Activated CD8-positive, alpha-beta memory T cell treated with anti-CD3 and anti-CD28 coated beads, Interleukin-2, amount 50 U/mL, for 24 hours (primary cell): Measurements from ENCODE around the gene EGFLAM.

Experiments
- DNase-seq: peaks from one replicate; pipeline ENCODE4 v3.0.0-alpha.2; 2020; ENCODE audit errors: extremely low read depth

EGFLAM gene

DNA sequence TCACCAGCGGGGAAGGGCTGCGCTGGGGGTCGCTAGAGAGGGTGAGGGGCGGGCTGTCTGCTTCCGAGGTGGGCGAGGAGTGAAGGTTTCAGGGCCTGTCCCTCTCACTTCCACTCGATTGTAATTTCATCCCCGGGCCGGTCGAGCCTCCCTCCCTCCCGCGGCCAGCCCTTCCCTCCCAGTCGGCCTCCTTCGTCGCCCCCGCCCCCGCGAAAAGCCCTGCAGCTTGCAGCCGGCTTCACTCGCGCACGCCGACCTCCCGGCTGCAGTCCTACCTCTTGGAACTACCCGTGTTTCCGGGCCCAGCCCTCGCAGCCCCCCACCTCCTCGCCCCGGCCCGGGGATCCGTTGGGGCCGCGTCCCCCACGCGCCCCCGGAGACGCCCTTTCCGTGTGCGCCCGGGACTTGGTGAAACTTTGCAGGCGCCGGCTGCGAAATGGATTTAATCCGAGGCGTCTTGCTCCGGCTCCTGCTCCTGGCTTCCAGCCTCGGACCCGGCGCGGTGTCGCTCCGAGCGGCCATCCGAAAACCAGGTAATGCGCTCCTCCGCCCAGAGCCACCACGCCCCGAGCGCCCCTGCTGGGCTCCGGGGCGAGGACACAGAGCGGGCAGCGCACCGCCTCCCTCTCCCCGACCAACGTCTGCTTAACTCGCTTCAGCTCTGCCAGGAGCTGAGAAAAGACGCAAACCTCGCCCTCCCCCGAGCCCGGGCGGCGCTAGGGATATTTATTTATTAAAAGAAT is at the start of gene EGFLAM:
TSS of gene EGFLAM (plus strand) at position 241 of the 743 bp plus-strand sequence. CDS start at position 437, 196 bp downstream.
- DNase-seq, result no peak

DNA sequence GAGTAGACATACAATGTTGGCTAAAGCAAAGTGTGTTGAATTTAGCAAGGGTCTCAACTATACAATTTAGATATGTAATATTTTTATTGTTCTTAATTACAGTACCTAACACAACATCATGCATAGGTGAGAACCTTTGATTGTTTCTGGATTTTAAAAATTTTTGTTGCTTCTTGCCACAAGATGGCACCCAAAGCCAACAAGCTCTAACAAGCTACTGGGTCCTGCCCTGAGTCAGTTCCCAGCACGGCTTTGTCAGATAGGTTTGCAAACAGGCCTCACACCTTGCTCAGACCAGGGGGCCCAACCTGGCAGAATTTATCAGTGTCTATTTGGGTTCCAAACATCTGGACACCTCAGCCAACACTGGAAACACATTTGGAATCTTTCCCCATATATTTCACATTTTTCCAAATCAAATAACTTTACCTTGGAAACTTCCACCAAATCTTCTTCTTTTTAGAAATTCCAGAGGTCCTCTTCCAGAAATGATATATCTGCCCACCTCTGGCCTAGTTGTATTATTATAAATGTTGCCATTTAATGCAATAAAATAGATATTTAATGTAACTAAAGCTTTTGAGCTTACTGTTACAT is 49.5 kb upstream of the EGFLAM start:
- DNase-seq, result no peak

DNA sequence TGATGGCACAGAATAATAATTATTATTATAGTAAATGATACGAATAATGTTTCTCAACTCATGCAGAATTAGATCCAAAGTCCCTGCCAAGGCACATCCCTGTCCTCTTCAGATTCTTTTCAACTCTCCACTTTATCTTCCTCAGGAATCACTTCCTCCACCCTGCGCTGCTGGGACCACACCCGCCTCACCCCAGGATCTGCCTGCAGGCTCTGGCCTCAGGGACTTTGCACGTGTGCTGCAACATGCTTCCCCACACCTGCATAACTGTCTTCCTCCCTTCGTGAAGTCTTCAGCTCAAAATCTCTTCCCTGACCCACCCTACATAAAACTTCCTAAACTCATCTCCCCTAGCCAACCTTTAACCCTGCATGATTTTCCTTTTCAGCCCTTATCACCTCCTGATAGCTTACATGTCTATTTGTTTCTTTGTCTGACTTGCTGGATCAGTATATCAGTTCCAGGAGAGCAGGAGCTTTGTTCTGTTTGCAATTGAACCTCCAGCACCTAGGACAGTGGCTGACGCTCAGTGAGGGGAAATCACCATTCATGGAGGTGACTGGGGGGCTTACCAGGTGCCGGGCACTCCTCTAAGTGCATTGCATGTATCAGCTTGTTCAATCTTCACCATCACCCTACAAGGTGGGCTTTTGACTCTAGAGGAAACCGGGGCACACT is 47.5 kb upstream of the EGFLAM start:
- no peak for DNase-seq

DNA sequence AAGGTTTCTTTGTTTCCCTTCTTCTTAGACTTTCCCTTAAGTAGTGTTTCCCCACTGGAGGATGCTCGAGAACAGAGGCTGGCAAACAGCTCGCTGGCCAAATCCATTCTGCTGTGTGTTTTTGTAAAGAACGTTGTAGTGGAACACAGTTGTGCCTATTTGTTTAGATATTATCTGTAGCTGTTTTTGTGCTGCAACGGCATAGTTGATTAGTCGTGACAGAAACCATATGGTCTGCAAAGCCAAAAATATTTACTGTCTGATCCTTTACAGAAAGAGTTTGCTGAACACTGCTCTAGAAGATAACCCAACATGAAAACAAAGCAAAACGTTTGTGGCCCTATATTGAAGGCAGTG is 47.0 kb upstream of the EGFLAM start:
- no peak for DNase-seq

DNA sequence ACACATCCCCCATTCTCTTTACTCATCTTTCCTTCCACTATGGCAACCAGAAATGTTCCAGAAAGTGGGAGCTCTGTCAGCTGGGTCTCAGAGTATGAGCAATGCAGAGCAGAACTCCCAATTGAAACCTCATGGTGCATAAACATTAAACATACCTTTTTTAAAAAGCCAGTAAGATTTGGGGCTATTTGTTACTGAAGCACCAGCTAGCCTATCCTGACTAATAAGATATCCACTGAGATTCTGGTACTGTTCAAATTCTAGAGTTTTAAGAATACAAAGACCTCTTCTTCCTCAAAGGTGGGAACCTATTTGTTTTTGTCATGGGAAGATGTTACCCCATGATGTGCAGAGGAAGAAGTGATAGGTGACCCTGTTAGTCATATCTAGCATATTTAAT is 46.1 kb upstream of the EGFLAM start:
- no peak for DNase-seq

DNA sequence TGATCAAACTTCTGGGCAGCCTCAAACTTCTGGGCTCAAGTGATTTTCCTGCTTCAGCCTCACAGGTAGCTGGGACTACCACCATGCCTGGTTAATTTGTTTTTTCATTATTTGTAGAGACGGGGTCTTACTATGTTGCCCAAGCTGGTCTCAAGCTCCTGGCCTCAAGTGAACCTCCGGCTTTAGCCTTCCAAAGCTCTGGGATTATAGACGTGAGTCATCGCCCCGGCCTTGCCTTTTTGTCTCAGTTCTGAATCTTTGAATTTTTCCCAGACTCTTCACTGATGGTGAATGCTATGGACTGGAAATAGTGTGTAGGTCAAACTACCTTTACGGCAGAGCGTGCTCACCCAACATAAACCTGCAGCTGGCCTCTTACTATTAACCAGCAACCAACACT is 32.3 kb upstream of the EGFLAM start:
- no peak for DNase-seq

DNA sequence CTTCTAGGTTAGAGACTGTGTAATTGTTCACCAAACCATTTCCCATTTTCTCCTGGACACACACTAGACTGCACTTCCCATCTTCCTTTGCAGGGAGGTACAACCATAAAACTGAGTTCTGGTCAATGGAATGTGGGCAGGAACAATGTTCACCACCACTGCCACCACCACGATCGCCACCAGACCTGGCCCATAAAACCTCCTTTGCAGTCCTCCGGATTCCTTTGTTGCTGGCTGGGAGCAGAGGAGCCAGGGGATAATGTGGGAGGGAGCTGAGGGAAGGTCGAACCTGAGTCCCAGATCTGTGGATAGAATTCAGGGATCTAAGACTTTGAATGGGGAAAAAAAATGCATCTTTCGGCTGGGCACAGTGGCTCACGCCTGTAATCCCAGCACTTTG is 29.4 kb upstream of the EGFLAM start:
- no peak for DNase-seq

DNA sequence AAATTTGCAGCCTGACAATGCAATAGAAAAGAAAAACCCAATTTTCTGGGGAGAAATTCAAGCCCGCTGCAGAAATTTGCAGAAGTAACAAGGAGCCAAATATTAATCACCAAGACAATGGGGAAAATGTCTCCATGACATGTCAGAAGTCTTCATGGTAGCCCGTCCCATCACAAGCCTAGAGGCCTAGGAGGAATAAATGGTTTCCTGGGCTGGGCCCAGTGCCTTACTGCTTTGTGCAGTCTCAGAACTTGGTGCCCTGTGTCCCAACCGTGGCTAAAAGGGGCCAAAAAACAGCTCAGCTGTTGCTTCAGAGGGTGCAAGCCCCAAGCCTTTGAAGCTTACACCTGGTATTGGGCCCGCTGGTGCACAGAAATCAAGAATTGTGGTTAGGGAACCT is 23.6 kb upstream of the EGFLAM start:
- DNase-seq, result no peak

DNA sequence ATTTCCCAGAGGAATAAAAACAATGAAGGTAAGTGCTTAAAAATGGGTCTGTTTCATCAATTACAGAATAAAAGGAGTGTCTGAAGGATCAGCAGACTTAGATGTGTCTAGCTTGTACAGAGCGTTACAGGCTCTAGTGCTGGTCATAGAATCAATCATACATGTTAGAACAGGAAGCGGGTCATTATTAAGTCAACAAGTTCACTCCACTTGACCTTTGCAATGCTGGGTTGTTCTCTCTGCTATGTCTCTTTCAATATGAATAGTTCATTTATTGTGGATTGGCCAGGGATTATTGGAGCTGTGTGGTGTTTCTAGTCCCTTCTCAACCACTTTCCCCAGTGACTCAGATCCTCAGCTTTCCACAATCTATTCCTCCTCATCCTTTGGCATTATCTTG is 20.7 kb upstream of the EGFLAM start:
- DNase-seq, result no peak

DNA sequence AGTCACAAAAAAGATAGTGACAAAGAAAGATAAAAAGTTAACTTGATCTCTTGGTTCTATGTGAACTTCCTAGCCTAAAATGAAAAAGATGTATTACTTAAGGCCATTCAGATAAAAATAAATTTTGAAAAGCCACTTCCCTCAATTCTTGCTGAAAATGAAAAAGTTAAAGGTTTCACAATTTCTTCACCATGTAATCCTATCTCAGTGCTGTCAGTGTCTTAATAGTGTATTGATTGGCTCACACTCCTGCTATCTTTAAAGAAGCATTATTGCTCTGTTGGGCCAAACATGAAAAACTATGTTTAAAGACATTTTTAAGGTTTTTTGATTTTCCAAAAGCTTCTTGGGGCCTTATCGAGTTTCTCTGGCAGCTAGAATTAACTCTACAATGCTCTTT is 18.1 kb upstream of the EGFLAM start:
- no peak for DNase-seq

DNA sequence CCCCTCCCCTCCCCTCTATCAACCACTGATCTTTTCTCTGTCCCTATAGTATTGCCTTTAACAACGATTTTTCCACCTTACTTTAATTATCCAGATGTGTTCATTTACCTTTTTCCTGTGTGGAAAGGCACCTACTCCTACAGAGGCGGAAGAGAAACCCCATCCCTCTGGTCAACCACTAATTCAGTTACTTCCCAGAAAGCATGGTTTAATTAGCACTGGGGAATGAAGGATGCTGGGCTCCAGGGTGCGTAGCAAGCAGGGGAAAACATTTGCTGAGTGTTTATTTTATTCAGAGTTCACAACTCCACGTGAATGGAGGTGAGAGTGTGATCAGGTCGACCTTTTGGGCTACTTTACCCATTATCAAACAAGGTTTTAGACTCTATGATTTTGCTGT is 16.7 kb upstream of the EGFLAM start:
- DNase-seq, result no peak

DNA sequence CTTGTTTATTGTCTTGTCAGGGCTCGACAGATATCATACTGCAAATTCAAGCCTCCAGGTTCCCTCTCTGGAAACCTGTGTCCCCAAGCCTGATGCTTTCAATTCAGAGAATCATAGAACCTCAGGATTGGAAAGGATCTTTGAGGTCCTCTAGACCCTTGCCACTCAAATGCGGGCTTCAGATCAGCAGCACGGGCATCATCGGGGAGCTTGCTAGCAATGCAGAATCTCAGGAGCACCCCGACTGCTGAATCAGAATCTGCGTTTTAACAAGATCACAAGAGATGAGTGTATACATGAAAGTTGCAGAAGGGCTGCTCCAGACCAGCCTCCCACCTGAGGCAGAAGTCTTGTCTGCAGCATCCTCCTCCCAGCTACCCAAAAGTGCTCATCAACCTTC is 13.1 kb upstream of the EGFLAM start:
- DNase-seq, result no peak

DNA sequence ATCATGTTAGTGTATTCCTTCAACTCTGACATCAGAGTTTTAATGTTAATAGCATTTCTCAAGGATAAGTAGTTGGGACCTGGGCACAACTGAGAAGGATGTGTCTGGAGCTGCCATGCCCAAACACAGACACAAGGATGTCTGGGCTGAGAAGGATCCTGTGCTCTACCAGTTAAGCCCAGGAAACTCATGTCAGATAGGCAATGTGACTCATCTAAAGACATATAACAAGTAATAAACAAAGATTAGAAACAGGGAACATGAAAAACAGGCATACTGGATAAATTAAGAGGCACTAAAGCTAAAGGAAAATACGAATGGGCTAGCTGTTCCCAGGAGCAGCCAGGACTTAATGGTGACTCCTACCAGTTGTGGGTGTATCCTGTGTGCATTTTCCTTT is 9.1 kb upstream of the EGFLAM start:
- DNase-seq, result no peak

DNA sequence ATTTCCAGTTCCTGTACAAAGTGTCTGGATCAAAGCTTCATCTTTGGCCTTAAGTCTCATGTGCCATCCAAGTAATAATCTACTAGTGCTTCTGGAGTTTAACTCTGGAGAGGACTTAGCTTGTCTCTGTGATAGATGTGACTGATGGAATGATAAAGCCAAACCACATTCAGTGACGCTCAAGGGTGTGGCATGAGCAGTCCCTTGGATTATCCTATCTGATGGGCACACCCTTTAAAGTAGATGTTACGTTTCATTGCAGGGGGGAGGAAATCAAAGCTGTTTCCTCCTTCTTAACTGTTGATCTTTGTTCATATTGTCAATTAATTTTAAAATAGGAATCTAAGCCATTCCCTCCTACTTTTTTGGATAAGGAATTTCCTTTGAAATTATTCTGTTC is 8.5 kb upstream of the EGFLAM start:
- DNase-seq, result no peak

DNA sequence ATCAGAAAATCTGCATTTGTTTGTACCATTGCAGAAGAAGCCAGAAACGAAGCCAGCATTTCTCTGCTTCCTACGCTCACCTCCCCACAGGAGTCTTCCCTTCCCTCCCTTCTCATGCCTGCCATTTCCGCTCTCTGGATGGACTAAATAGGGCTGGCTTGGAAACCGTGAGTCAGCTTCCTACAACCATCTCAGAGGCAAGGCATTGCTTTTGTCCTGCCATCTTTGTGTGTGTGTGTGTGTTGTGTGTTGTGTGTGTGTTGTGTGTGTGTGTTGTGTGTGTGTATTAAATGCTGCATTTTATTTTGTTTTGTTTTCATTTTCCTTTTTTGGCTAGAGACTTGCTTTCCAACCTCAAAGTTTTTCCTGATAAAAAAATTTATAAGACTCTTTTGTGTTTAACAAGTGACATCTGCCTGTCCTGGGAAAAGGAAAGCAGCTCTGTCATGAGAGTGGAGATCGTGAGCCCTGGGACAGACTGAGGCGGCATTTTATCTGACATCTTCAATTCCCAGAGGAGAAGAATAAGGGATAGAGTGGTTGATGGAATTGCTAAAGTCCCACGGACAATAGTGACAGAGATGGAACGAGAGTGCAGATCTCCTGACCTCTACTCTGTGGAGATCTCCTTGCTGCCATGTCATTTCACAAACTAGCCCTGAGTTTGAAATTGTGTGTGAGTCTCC is 7.5 kb upstream of the EGFLAM start:
- no peak for DNase-seq

DNA sequence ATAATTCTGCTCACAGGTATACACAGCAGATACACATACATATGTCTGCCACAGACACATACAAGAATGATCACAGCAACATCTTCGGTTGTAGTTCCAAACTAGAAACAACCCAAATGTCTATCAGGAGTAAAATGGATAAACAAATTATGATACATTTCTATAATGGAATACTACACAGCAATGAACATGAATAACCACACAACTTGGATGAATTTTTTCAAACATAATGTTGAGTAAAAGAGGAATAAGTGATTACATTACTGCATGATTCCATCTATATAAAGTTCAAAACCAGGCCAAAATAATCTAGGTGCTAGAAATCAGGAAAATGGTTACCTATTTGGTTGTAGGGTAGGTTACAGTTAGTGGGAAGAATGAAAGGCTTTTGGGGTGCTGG is 4.6 kb upstream of the EGFLAM start:
- no peak for DNase-seq

DNA sequence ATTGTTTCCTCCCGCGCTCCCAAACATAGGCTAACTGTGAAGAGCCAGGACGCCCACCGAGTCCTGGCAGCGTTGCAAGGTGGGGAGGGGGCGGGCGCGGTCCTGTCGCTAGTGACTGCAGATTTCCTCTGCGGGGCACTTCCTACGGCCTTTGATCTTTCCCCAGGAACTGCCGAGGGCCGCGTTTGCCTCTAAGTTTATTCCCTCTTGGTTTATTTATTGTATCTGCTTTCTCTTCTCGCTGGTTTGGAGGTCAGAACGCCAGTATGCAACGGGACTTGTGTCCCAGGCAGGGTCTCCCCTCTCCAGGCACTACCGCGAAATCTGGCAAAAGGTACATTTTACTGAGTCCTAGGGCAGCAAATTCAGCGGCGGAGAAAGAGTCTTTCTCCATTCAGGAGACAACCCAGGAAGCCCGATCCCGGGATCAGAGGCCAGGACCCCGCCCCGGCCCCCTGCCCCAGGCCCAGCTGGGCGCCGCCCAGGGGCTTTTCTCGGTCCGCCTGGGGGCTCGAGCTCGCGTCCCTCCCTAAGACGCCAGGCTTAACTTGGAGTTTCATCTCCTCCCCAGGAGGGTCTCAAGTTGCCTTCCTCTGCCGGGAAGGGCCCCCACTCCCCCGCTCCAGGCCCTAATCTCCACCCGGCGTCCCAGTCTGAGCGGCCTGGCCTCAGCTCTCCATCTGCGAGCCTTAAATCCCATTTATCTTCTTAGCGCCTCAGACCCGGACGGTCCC is 884 bp upstream of the EGFLAM start:
- no peak for DNase-seq

DNA sequence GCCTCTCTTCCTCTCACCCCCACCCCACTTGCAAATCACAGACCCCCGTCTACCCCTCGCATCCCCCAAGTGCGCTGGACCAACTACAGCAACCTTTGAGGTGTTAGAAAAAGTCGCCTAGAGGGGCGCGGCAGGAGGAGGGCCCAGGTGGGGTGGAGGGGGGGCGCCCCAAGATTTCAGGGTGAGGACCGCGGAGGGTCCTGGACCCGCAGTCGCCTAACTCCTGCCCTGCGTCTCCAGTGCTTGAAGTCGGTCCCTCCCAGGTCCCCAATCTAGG is 379 bp upstream of the EGFLAM start:
- DNase-seq, result no peak

DNA sequence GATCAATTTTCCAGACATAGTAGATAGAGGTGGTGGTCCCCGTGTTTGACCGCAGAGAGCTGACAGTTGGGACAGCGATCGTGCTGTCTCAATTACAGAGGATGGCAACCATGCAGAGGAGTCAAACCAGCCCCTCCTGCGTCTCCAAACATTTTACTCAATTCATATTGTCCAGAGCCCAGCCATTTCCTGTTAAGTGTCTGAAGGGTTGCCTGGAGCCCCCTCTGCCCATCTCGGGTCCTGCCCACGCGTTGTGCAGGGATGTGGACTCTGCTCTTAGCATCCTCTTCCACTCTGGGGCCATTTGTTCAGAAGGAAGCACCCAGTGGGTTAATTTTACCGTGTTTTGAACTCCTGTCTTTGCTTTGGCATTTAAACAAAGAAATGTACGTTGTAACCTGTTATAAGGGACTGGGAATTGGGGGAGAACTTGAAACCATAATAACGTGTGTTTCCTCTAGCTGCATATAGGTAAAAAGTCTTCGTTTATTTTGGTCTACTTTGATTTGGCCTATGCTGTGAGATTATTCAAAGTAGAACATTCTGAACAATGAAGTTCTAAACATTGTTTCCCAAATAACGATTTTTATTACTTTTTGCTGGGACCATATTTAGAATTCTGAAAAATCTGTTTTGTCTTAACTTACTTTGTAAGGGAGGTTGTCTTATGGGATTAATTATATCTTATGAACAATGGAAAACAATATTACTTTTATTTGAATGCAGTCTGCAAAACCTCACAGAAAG is 876 bp downstream of the EGFLAM start:
- no peak for DNase-seq

DNA sequence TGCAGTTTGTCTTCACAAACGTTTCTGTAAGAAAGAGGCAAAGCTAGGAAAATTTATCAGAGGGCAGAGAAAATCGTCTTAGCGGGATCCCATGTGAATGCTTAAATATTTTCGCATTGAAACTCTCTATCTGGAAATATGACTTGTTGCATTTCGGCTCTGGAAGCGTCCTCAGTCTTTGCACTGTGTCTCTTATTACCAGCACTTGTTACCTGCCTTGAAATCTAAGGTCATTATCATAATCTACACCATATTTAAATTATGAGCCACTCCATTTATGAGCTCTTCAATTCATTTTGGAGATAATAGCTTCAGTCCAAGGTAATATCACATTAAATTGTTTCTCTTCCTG is 1.4 kb downstream of the EGFLAM start:
- DNase-seq, result no peak

DNA sequence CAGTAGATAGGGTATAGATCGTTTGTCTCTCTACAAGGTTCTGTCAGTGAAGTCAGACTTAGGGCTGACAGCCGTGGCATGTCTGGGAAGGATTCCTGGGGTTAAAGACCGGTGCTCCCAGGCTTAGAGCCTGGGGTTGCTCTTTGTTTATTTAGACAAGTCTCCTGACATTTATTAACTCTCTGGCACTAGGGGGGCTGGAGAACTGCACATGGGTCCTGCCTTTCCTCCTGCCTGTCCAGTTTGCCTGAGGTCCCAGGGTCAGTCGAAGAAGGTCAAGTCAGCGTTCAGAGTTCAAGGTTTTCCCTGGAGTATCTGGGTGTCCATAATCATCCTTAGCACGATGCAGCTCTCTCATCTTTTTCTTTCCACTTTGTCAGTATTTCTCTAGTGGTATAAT is 5.6 kb downstream of the EGFLAM start:
- no peak for DNase-seq
